SKM-1 treated with dmso at 0.1 percent for 144 hours (cell line): ENCODE data around the gene ZNF317.

Experiments
- DNase-seq: peaks from one replicate; lab custom pipeline; 2025; ENCODE audit not compliant: unreplicated experiment; lab: John Stamatoyannopoulos, UW

ZNF317 gene

DNA sequence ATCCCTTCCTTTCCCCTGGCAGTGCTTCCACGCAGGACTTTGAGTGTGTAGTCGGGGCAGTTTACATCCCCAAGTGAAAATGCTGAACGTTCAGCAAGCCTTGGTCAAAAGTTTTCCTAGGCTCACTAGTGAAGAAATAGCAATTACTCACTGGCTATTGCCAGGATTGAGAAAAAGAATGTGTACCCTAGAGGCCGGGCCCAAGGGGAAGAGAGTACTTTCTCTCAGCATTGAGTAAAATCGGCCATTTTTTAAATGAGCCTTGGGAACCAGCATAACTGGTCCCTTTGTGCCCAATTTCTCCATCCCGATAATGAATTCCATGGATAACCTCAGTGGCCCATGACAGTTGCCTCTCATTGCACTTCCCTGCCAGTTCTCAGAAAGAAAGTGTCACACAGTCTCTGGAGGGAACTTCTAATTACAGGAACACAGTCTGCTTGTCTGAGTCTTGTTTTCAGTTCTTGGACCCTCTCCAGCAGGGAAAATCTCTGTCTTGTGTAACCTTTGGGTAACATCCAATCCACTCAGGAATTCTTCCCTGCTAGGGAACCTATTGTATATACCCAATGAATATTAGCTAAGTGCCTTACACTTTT, 31.3 kb downstream of the ZNF317 start:
- DNase-seq, result no peak

DNA sequence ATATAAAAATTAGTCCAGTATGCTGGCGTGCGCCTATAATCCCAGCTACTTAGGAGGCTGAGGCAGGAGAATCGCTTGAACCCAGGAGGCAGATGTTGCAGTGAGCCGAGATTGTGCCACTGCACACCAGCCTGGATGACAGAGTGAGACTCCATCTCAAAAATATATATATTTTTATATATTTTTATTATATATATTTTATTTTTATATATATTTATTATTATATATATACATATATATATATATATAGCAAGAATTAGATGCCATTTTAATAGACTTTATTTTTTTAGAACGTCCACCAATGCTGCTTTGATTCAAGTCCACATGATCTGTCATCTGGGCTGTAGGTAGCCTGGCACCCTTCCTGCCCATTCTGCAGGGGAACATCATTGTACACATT, 35.1 kb downstream of the ZNF317 start:
- no peak for DNase-seq

DNA sequence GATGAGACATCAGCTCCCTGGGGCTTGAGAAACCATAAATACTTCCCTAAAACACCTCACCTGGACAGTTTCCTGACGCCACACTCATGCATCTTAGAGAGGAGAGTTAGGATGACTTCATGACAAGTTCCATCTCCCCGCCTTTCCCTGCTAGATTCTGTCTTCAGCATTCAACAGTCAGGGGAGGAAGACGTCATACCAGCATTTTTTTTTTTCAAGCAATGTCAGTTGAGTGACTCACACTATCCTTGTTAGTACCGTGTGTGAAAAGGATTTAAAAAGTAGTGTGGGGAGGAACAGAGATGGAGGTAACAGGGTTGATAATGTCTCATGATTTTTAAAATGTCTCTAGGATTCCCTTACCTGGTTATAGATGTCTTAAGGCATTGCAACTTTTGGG, 38.7 kb downstream of the ZNF317 start, which contains the start of gene OR7D2:
Gene OR7D2 (plus strand): TSS at position 79 of the 400 bp plus-strand sequence. CDS start 6,803 bp downstream, outside the sequence.
- DNase-seq, result no peak

DNA sequence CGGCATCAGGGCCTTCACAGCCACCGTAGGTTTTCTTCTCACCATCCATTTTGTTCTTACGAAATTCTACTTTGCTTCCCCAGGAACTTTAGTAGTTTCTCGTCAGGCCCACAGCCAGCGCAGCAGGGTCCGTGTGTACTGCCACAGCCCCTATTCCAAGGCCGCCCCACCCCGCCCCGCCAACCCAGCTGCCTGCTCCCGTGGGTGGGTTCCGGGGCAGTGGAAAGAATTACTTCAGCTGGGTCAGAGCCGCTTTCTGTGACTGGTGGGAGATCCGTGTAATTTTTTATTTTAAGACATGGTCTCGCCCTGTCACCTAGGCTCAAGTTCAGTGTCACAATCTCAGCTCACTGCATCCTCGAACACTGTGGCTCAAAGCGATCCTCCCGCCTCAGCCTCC, 42.8 kb downstream of the ZNF317 start:
- no peak for DNase-seq

DNA sequence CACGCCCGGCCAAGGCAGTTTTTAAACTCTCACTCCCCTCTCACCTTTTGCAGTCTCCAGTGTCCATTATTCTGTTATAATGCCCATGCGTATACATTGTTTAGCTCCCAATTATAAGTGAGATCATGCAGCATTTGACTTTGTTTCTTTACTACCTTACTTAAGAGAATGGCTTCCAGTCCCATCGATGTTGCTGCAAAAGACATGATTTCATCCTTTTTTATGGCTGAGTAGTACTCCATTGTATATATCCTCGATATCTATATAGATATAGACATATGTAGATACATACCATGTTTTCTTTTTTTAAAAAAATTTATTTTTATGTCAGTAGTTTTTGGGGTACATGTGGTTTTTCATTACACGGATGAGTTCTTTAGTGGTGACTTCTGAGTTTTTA, 47.0 kb downstream of the ZNF317 start:
- DNase-seq, result no peak

DNA sequence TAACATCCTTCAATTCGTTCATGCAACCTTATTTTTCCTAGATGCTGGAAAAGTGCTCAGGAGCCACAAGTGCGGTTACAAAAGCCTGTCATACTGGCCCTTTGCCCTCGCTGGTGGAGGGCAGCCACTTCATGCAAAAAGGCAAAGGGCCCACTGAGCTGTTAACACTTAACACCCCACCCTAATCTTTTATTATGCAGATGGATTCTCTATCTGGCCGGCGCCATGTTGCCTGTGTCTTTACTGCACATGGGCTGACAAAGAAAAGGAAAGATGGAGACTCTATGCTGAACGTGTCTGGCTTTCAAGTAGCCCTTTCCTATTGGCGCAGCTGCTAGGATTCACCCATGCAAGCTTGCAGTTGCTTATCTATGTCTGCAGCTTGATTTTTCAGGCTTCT, 49.3 kb downstream of the ZNF317 start:
- no peak for DNase-seq

DNA sequence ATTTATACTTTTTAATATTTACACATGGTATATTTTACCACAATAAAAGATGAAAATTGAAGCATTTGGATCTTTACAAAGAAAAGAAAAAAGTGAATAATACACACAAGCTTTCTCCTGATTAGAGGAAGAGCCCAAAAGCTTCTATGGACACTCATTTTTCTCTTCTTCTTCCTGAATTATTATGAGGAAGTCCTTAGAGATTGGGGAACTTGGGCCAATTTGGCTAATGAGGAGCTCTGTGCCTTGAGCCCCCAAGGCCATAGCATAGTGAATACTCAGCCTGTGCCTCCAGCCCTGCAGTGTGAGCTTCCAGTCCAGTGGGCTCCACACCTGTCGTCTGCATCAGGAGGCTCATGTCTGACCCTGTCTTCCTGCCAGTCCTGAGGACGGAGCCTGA, 57.8 kb downstream of the ZNF317 start:
- peak; percentile 20 for DNase-seq

DNA sequence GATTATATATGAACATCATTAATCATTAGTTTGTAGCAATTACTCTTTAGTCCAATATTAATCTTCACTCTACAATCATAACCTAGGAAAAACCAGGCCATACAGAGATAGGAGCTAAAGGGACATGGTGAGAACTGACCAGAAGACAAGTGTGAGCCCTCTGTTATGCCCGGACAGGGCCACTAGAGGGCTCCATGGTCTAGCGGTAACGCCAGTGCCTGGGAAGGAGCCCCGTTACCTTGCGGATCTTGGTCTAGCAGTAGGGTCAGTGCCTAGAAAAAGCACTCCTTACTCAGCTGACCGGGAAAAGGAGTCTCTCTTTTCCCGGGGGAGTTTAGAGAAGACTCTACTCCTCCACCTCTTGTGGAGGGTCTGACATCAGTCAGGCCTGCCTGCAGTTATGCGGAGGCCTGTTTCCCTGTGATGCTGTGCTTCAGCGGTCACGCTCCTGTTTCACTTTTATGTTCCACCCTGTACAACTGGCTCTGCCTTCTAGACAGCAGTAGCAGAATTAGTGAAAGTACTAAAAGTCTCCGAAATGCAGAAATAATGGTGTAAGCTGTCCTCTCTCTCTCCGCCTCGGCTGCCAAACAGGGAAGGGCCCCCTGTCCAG, 65.4 kb downstream of the ZNF317 start:
- peak; percentile 15 for DNase-seq
